ENCODE results near the gene TRMT10B.

The TRMT10B gene

DNA sequence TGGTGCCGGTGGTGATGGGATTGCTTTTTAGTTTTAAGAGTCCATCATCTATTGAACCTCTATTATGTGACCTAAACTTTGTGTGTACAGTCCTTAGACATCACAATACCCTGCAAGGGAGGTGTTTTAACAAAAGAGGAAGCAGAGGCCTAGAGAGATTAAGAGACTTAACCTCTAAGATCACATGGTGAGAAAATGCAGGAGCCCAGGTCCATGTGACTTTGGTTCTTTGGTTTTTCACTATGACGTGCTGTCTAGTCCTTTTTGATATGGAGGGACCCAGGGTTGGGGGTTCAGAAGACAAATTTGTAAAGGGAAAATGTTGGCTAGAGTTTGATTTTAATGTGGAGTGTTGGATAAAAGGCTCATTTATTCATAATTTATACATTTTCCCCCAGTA, 34.1 kb upstream of the TRMT10B start:
- no peak for TF ChIP-seq ZFX (IDR thresholded peaks at IDR 0.05; ENCODE audit: borderline replicate concordance)
- TF ChIP-seq, protein P1, sequence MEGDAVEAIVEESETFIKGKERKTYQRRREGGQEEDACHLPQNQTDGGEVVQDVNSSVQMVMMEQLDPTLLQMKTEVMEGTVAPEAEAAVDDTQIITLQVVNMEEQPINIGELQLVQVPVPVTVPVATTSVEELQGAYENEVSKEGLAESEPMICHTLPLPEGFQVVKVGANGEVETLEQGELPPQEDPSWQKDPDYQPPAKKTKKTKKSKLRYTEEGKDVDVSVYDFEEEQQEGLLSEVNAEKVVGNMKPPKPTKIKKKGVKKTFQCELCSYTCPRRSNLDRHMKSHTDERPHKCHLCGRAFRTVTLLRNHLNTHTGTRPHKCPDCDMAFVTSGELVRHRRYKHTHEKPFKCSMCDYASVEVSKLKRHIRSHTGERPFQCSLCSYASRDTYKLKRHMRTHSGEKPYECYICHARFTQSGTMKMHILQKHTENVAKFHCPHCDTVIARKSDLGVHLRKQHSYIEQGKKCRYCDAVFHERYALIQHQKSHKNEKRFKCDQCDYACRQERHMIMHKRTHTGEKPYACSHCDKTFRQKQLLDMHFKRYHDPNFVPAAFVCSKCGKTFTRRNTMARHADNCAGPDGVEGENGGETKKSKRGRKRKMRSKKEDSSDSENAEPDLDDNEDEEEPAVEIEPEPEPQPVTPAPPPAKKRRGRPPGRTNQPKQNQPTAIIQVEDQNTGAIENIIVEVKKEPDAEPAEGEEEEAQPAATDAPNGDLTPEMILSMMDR (IDR thresholded peaks at IDR 0.05): no peak
- H3K27ac ChIP-seq: no peak overlapping the region

DNA sequence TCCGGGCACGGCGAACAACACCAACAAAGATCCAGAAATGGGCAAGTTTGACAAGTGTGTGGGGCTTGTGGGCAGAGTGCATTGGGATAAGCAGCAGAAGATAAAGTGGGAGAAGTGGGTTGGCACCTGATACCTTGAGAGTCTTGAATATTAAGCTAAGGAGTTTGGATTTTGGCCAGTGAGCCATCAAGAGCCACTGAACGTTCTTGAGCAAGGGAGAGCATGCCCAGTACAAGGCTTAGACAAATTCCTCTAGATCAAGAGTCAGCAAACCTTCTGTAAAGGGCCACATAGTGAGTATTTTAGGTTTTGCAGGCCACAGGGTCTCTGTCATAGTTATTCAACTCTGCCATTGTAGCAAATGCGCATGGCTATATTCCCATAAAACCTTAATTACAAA, 26.6 kb upstream of the TRMT10B start:
- TF ChIP-seq, protein P1 (IDR thresholded peaks at IDR 0.05): no peak
- TF ChIP-seq ZFX (IDR thresholded peaks at IDR 0.05; ENCODE audit: borderline replicate concordance): no peak

DNA sequence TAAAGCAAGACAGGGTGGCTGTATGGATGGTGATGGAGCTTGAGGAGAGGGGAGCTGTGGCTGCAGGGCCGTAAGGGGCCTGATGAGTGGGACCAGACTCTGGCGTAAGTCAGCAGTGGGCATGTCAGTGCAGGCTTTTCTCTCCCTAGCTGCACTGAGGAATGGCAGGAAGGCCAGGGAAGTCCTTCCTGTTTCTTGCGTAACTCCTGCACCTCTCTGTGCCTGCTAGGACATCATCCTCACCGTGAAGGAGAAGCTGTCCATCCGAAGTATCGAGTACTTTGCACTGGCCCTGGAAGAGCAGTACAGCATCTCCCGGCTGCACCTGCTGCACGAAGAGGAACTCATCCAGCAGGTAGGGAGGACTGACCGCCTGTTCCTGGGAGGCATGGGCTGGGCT, 24.1 kb upstream of the TRMT10B start:
- H3K27ac ChIP-seq: no peak overlapping the region
- TF ChIP-seq ZFX (IDR thresholded peaks at IDR 0.05; ENCODE audit: borderline replicate concordance): no peak
- TF ChIP-seq, protein P1 (IDR thresholded peaks at IDR 0.05): no peak

More for the DNA sequence above, 26.6 kb upstream of the TRMT10B start:
- H3K27ac ChIP-seq: no peak overlapping the region

DNA sequence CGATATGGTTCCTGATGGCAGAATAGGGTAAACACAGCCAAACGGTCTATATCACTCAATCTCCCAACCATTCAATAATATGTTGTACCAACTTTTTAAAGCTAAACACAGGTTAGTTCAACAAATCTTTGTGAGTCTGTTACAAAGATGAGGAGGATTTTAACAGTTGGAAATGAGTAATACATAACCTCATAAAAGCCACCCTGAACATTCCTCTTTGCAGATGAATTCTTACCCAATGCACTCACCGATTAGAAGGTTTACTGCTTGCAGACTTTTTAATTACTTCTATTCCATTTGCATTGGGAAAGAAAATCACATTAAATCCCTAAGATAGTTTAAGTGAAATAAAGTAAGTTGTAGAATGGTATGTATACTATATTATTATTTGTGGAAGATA, 23.3 kb upstream of the TRMT10B start:
- no peak overlapping the region for H3K27ac ChIP-seq
- no peak for TF ChIP-seq ZFX (IDR thresholded peaks at IDR 0.05; ENCODE audit: borderline replicate concordance)
- TF ChIP-seq, protein P1 (IDR thresholded peaks at IDR 0.05): no peak

DNA sequence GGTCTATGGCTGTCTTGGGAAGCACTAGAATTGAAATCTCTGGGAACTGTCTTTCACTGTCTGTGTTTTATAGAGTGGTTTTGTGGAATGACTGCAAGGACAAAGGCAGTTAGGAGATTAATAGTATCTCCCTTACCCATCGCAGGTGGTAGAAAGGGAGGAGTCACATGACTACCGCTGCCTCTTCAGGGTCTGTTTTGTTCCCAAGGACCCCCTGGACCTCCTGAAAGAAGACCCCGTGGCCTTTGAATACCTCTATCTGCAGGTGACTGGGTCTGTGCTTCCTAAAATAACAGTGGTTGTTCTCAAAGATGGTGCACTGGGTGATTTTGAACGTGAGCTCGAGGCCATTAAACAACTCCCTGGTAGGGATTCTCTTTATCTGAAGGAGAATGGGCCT, 22.8 kb upstream of the TRMT10B start:
- TF ChIP-seq ZFX (IDR thresholded peaks at IDR 0.05; ENCODE audit: borderline replicate concordance): no peak
- TF ChIP-seq, protein P1 (IDR thresholded peaks at IDR 0.05): no peak
- no peak overlapping the region for H3K27ac ChIP-seq

DNA sequence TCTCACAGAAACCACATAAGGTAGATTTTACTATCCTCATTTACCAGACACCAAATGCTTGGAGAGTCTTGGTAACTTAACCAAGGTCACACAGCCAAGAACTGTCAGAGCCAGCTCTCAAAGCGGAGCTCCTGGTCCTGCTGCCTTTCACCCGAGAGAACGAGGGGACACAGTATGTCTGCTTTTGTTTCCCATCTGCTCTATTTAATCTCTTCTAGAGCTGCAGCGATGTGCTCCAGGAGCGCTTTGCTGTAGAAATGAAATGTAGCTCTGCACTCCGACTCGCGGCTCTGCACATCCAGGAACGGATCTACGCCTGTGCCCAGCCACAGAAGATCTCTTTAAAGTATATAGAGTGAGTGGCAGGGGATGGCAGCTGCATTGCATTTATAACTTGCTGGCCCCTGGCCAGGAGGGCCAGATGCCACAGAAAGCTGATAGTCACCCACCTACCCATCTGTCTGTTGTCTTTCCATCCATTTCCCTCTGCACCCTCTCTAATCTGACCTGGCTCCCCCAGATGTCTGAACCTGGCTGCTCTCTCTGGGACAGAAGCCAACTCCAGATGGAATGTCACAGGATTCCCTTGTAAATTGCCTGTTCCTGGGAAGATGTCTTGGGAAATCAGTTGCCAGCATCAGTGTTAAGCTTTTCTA, 21.4 kb upstream of the TRMT10B start:
- no peak overlapping the region for H3K27ac ChIP-seq
- TF ChIP-seq, protein P1 (IDR thresholded peaks at IDR 0.05): no peak
- TF ChIP-seq ZFX (IDR thresholded peaks at IDR 0.05; ENCODE audit: borderline replicate concordance): no peak

DNA sequence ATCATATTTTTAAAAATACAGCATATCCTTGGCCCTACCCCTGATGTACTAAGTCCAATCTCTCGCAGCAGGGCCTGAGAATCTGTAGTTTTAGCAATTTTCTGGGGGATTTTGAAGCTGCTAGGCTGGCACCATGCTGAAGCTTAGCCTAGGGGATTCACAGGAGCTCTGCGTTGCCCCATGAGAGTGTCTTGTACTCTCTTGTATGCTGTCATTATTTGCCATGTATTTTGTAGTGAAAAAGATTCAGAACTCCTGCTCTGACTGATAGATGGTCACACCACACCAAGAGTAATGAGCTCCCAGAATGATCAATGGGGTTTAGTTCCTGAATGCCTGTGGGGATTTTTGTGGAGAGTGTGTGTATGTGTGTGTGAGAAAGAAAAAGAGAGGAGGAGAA, 20.7 kb upstream of the TRMT10B start:
- H3K27ac ChIP-seq: no peak overlapping the region

DNA sequence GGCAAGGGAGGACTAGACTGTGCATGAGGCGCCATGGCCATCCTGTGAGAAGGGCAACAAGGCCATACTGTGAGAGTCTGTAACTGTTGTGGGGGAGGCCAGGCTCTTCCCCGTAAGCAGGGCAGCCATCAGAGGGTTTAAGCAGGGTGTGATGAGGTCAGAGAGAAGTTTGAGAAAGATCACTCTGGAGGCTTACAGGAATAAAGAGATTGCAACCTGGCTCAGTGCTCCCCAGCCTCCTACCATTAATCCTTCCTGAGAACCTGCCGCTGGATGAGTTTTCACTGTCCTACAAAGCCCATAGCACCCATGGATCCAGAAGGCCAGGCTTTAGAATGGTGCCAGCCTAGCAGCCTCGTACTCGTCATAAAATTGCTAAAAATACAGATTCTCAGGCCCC, 14.4 kb upstream of the TRMT10B start:
- TF ChIP-seq, protein P1 (IDR thresholded peaks at IDR 0.05): no peak
- TF ChIP-seq ZFX (IDR thresholded peaks at IDR 0.05; ENCODE audit: borderline replicate concordance): no peak
- no peak overlapping the region for H3K27ac ChIP-seq

More for the DNA sequence above, 20.7 kb upstream of the TRMT10B start:
- TF ChIP-seq ZFX (IDR thresholded peaks at IDR 0.05; ENCODE audit: borderline replicate concordance): no peak

Measured in 22Rv1 (cell line).